GM12801 (cell line): ENCODE measurements around the gene OR5H2.

ENCODE experiments used
- CTCF ChIP-seq: IDR thresholded peaks from one replicate; pipeline ENCODE4 v1.5.1; 2011; ENCODE audit warnings: control low read depth; ENCODE audit not compliant: insufficient read length; ENCODE audit errors: extremely low read depth

Gene OR5H2

GRCh38 chr3:98322686-98323085 lies 40.4 kb downstream of the OR5H2 start:
- no peak for TF ChIP-seq CTCF

- TF ChIP-seq CTCF: no peak
Measured at GRCh38 chr3:98323425-98323824, 41.1 kb downstream of the OR5H2 start.

GRCh38 chr3:98325055-98325454 lies 42.8 kb downstream of the OR5H2 start:
- TF ChIP-seq CTCF: no peak

- TF ChIP-seq CTCF: no peak
Measured at GRCh38 chr3:98326105-98326893, 44.0 kb downstream of the OR5H2 start.

- TF ChIP-seq CTCF: no peak
Measured at GRCh38 chr3:98326945-98327344, 44.6 kb downstream of the OR5H2 start.

GRCh38 chr3:98328933-98329332 lies 46.6 kb downstream of the OR5H2 start:
- no peak for TF ChIP-seq CTCF

GRCh38 chr3:98329392-98330124 lies 47.3 kb downstream of the OR5H2 start:
- no peak for TF ChIP-seq CTCF
